ENCODE data around the gene PSG1.
"Not testable (repeated sequence)": the region's sequence is repeated elsewhere in the genome, so short reads cannot be mapped to it uniquely, and the experiment has no call there.

PSG1 gene

GRCh38 chr19:42913516-42913915 lies 34.0 kb upstream of the PSG1 start:
- H3K9ac ChIP-seq (ENCODE audit: low read length in 5 of 5); H3K4me1 ChIP-seq (ENCODE audit: control insufficient read depth in 5 of 5, insufficient read depth in 5 of 5, low read length in 5 of 5); H3K36me3 ChIP-seq (ENCODE audit: control insufficient read depth in 5 of 5, insufficient read depth in 5 of 5, low read length in 5 of 5); H3K4me3 ChIP-seq (ENCODE audit: low read depth in 1 of 5, low read length in 5 of 5); H3K27me3 ChIP-seq (ENCODE audit: control insufficient read depth in 5 of 5, insufficient read depth in 4 of 5, low read length in 5 of 5); H3K9me3 ChIP-seq (ENCODE audit: control insufficient read depth in 5 of 5, low read length in 5 of 5); H3K27ac ChIP-seq (ENCODE audit: low read depth, low read length): not testable (repeated sequence)

GRCh38 chr19:42912941-42913340 lies 33.4 kb upstream of the PSG1 start:
- not testable (repeated sequence) for H3K27me3 ChIP-seq (ENCODE audit: control insufficient read depth in 5 of 5, insufficient read depth in 4 of 5, low read length in 5 of 5); H3K4me1 ChIP-seq (ENCODE audit: control insufficient read depth in 5 of 5, insufficient read depth in 5 of 5, low read length in 5 of 5); H3K9me3 ChIP-seq (ENCODE audit: control insufficient read depth in 5 of 5, low read length in 5 of 5); H3K4me3 ChIP-seq (ENCODE audit: low read depth in 1 of 5, low read length in 5 of 5); H3K27ac ChIP-seq (ENCODE audit: low read depth, low read length); H3K36me3 ChIP-seq (ENCODE audit: control insufficient read depth in 5 of 5, insufficient read depth in 5 of 5, low read length in 5 of 5); H3K9ac ChIP-seq (ENCODE audit: low read length in 5 of 5)

- not testable (repeated sequence) for H3K4me3 ChIP-seq (ENCODE audit: low read depth in 1 of 5, low read length in 5 of 5); H3K9me3 ChIP-seq (ENCODE audit: control insufficient read depth in 5 of 5, low read length in 5 of 5); H3K9ac ChIP-seq (ENCODE audit: low read length in 5 of 5); H3K4me1 ChIP-seq (ENCODE audit: control insufficient read depth in 5 of 5, insufficient read depth in 5 of 5, low read length in 5 of 5); H3K27ac ChIP-seq (ENCODE audit: low read depth, low read length); H3K36me3 ChIP-seq (ENCODE audit: control insufficient read depth in 5 of 5, insufficient read depth in 5 of 5, low read length in 5 of 5); H3K27me3 ChIP-seq (ENCODE audit: control insufficient read depth in 5 of 5, insufficient read depth in 4 of 5, low read length in 5 of 5)
Measured at GRCh38 chr19:42911731-42912130, 32.2 kb upstream of the PSG1 start.

GRCh38 chr19:42906162-42906561 lies 26.6 kb upstream of the PSG1 start:
- not testable (repeated sequence) for H3K27ac ChIP-seq (ENCODE audit: low read depth, low read length); H3K4me1 ChIP-seq (ENCODE audit: control insufficient read depth in 5 of 5, insufficient read depth in 5 of 5, low read length in 5 of 5); H3K9me3 ChIP-seq (ENCODE audit: control insufficient read depth in 5 of 5, low read length in 5 of 5); H3K27me3 ChIP-seq (ENCODE audit: control insufficient read depth in 5 of 5, insufficient read depth in 4 of 5, low read length in 5 of 5); H3K9ac ChIP-seq (ENCODE audit: low read length in 5 of 5); H3K4me3 ChIP-seq (ENCODE audit: low read depth in 1 of 5, low read length in 5 of 5); H3K36me3 ChIP-seq (ENCODE audit: control insufficient read depth in 5 of 5, insufficient read depth in 5 of 5, low read length in 5 of 5)

GRCh38 chr19:42900561-42900960 lies 21.0 kb upstream of the PSG1 start:
- not testable (repeated sequence) for H3K9me3 ChIP-seq (ENCODE audit: control insufficient read depth in 5 of 5, low read length in 5 of 5); H3K27ac ChIP-seq (ENCODE audit: low read depth, low read length); H3K27me3 ChIP-seq (ENCODE audit: control insufficient read depth in 5 of 5, insufficient read depth in 4 of 5, low read length in 5 of 5); H3K4me1 ChIP-seq (ENCODE audit: control insufficient read depth in 5 of 5, insufficient read depth in 5 of 5, low read length in 5 of 5); H3K36me3 ChIP-seq (ENCODE audit: control insufficient read depth in 5 of 5, insufficient read depth in 5 of 5, low read length in 5 of 5); H3K4me3 ChIP-seq (ENCODE audit: low read depth in 1 of 5, low read length in 5 of 5); H3K9ac ChIP-seq (ENCODE audit: low read length in 5 of 5)

- not testable (repeated sequence) for H3K36me3 ChIP-seq (ENCODE audit: control insufficient read depth in 5 of 5, insufficient read depth in 5 of 5, low read length in 5 of 5); H3K4me1 ChIP-seq (ENCODE audit: control insufficient read depth in 5 of 5, insufficient read depth in 5 of 5, low read length in 5 of 5); H3K9ac ChIP-seq (ENCODE audit: low read length in 5 of 5); H3K9me3 ChIP-seq (ENCODE audit: control insufficient read depth in 5 of 5, low read length in 5 of 5); H3K27ac ChIP-seq (ENCODE audit: low read depth, low read length); H3K27me3 ChIP-seq (ENCODE audit: control insufficient read depth in 5 of 5, insufficient read depth in 4 of 5, low read length in 5 of 5); H3K4me3 ChIP-seq (ENCODE audit: low read depth in 1 of 5, low read length in 5 of 5)
Measured at GRCh38 chr19:42899674-42900073, 20.2 kb upstream of the PSG1 start.

GRCh38 chr19:42899110-42899509 lies 19.6 kb upstream of the PSG1 start:
- not testable (repeated sequence) for H3K27ac ChIP-seq (ENCODE audit: low read depth, low read length); H3K9me3 ChIP-seq (ENCODE audit: control insufficient read depth in 5 of 5, low read length in 5 of 5); H3K36me3 ChIP-seq (ENCODE audit: control insufficient read depth in 5 of 5, insufficient read depth in 5 of 5, low read length in 5 of 5); H3K9ac ChIP-seq (ENCODE audit: low read length in 5 of 5); H3K4me1 ChIP-seq (ENCODE audit: control insufficient read depth in 5 of 5, insufficient read depth in 5 of 5, low read length in 5 of 5); H3K4me3 ChIP-seq (ENCODE audit: low read depth in 1 of 5, low read length in 5 of 5); H3K27me3 ChIP-seq (ENCODE audit: control insufficient read depth in 5 of 5, insufficient read depth in 4 of 5, low read length in 5 of 5)

- not testable (repeated sequence) for H3K36me3 ChIP-seq (ENCODE audit: control insufficient read depth in 5 of 5, insufficient read depth in 5 of 5, low read length in 5 of 5); H3K4me1 ChIP-seq (ENCODE audit: control insufficient read depth in 5 of 5, insufficient read depth in 5 of 5, low read length in 5 of 5); H3K4me3 ChIP-seq (ENCODE audit: low read depth in 1 of 5, low read length in 5 of 5); H3K27ac ChIP-seq (ENCODE audit: low read depth, low read length); H3K27me3 ChIP-seq (ENCODE audit: control insufficient read depth in 5 of 5, insufficient read depth in 4 of 5, low read length in 5 of 5); H3K9me3 ChIP-seq (ENCODE audit: control insufficient read depth in 5 of 5, low read length in 5 of 5); H3K9ac ChIP-seq (ENCODE audit: low read length in 5 of 5)
Measured at GRCh38 chr19:42898656-42899055, 19.1 kb upstream of the PSG1 start.

GRCh38 chr19:42897729-42898128 lies 18.2 kb upstream of the PSG1 start:
- not testable (repeated sequence) for H3K27ac ChIP-seq (ENCODE audit: low read depth, low read length); H3K27me3 ChIP-seq (ENCODE audit: control insufficient read depth in 5 of 5, insufficient read depth in 4 of 5, low read length in 5 of 5); H3K4me1 ChIP-seq (ENCODE audit: control insufficient read depth in 5 of 5, insufficient read depth in 5 of 5, low read length in 5 of 5); H3K4me3 ChIP-seq (ENCODE audit: low read depth in 1 of 5, low read length in 5 of 5); H3K9me3 ChIP-seq (ENCODE audit: control insufficient read depth in 5 of 5, low read length in 5 of 5); H3K36me3 ChIP-seq (ENCODE audit: control insufficient read depth in 5 of 5, insufficient read depth in 5 of 5, low read length in 5 of 5); H3K9ac ChIP-seq (ENCODE audit: low read length in 5 of 5)

- H3K4me1 ChIP-seq (ENCODE audit: control insufficient read depth in 5 of 5, insufficient read depth in 5 of 5, low read length in 5 of 5); H3K9ac ChIP-seq (ENCODE audit: low read length in 5 of 5); H3K36me3 ChIP-seq (ENCODE audit: control insufficient read depth in 5 of 5, insufficient read depth in 5 of 5, low read length in 5 of 5); H3K4me3 ChIP-seq (ENCODE audit: low read depth in 1 of 5, low read length in 5 of 5); H3K27me3 ChIP-seq (ENCODE audit: control insufficient read depth in 5 of 5, insufficient read depth in 4 of 5, low read length in 5 of 5); H3K9me3 ChIP-seq (ENCODE audit: control insufficient read depth in 5 of 5, low read length in 5 of 5); H3K27ac ChIP-seq (ENCODE audit: low read depth, low read length): not testable (repeated sequence)
Measured at GRCh38 chr19:42890446-42890845, 10.9 kb upstream of the PSG1 start.

GRCh38 chr19:42887876-42888445 lies 8.4 kb upstream of the PSG1 start:
- H3K4me1 ChIP-seq (ENCODE audit: control insufficient read depth in 5 of 5, insufficient read depth in 5 of 5, low read length in 5 of 5); H3K36me3 ChIP-seq (ENCODE audit: control insufficient read depth in 5 of 5, insufficient read depth in 5 of 5, low read length in 5 of 5); H3K9ac ChIP-seq (ENCODE audit: low read length in 5 of 5); H3K9me3 ChIP-seq (ENCODE audit: control insufficient read depth in 5 of 5, low read length in 5 of 5); H3K4me3 ChIP-seq (ENCODE audit: low read depth in 1 of 5, low read length in 5 of 5); H3K27ac ChIP-seq (ENCODE audit: low read depth, low read length); H3K27me3 ChIP-seq (ENCODE audit: control insufficient read depth in 5 of 5, insufficient read depth in 4 of 5, low read length in 5 of 5): not testable (repeated sequence)
